Melanocyte of skin (primary cell): ENCODE results near the gene PQBP1. TPM values are rescaled to one million over a fixed set of nuclear protein-coding genes. Genes with fewer than 3 reads are reported as not detected.

Experiments
- total RNA-seq, 2 donors: library from RNA; depleted of rRNA; stranded (reverse); fragments of >200 nt; gene quantifications; 2 replicates each; pipeline ENCODE4 v1.2.3, GENCODE V29; 2012

The PQBP1 gene
- 10 to 100 TPM; 28.9 to 36.6 TPM for total RNA-seq

DNA sequence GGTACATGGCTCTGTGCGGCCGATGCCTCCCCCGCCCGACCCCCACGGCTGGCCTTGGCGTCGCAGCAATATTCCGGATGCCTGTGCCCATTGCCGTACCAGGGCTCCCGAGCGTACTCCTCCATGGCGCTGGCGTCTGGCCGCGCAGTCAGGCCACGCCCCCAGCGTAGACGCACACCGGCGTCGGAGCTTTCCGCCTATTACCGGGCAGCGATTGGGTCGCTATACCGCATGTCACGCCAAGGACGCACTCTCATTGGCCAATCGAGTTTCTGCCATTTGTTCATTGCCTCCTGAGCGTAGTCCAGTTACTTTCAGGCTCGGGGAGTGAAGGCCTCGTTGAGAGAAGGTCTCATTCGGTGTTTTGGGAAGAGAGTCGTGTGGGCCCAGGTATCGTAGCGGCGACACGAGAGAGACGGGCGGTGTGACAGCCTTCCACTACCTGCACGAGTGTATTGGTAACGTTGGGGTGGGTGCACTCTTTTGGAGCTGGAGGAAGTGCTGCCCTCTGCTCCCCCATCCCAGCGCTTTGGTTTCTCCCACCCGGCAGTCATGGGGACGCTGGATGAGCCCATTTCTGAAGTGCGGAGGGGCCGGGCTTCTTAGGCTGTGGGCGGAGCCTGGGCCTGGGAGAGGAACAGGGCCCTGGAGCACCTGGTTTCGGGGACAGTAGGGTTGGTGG, at the start of gene PQBP1, which contains the start of gene TIMM17B:
PQBP1 (plus strand) TSS at position 306 of the 682 bp plus-strand sequence. CDS start 580 bp downstream, outside the sequence.
TIMM17B (minus strand) TSS at position 144 of the 682 bp plus-strand sequence; CDS start at position 125, 19 bp downstream.

DNA sequence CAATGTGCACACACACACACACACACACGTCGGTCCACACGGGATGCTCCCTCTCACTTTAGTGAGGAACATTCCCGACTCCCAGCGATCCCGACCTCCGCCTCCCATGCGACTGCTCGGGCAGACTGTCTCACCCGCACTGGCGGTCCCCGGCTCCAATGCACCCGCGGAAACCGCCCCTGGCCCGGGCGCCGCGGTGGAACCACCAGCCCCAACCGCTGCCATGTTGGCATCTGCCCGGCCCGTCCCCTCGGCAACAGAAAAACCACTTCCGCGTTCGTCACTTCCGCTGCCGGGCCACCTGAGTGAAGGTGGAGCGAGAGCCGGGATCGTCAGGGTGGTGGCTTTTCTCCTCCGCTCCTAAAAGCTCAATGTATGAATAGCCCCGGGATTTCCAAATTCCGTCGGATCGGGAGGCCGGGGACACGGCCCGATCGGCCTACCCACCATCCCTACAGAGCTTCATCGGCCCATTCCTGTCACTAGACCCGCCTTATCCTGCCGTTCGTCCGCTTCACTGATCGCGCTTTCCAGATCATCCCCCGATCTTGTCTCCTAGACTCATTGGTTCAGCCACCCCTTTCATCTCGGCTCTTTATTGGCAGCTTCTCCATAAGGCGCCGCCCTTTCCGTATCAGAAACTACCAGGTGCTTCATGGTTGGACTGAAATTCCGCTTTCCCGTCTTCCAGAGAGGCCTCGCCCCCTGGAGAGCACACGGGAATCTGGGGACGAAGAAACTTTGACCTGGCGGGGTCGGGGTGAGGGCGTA, 13.9 kb downstream of the PQBP1 start, which contains the start of gene SLC35A2:
SLC35A2 (minus strand) TSS at position 235 of the 771 bp plus-strand sequence; CDS start at position 225, 10 bp downstream.

DNA sequence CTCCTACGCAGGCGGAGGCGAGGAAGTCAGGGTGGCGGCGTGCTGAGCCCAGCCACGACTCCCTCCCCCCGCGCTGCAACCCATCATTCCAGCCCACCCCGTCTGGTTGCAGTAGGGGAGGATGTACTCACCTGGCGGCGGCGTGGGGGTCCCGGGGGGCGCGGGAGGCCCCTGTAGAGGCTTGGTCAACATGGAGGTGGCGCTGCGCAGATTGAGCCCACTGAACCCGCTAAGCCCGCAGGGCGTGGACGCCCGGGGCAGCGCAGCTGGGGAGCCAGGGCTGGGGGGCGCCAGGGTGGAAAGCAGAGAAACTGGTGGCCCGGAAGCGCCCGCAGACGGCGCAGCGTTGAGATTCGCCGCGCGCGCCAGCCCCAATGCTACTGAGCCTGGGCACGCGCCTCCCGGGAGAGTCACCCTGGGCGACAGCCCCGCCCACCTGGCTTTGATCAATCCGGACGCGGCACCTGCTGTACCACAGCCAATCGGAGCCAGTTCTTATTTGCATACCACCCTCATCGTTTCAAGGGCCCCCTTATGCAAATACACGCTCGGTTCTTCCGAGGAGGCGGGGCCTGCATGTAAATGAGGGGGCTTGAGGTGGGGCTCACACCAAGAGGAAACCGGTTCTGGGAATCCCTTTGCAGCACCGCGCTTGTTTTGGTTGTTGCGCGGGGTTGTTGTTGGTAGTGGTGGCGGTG, 21.1 kb downstream of the PQBP1 start, which contains the start of gene PIM2:
PIM2 (minus strand) TSS at position 382 of the 698 bp plus-strand sequence; CDS start at position 192, 190 bp downstream.

Other genes starting within 250 kb of the PQBP1 start
- under 1 TPM in 1 of 2 donors, not detected in 1; 0.33 TPM for gene WAS, start 214.1 kb upstream of the PQBP1 start, total RNA-seq
- 10 to 100 TPM in 1 of 2 donors, 1 to 10 TPM in 1; 8.3 to 13.3 TPM for gene SUV39H1, start 201.2 kb upstream of the PQBP1 start, total RNA-seq
- not detected for gene GLOD5, start 136.2 kb upstream of the PQBP1 start, total RNA-seq
- not detected for gene GATA1, start 111.3 kb upstream of the PQBP1 start, total RNA-seq
- 10 to 100 TPM; 35.3 to 49.2 TPM for gene HDAC6, start 95.9 kb upstream of the PQBP1 start, total RNA-seq
- not detected for gene ERAS, start 71.4 kb upstream of the PQBP1 start, total RNA-seq
- under 1 TPM in 1 of 2 donors, not detected in 1; 0.69 TPM for gene PCSK1N, start 62.3 kb upstream of the PQBP1 start, total RNA-seq
- 10 to 100 TPM; 20.0 to 44.6 TPM for gene TIMM17B, start 162 bp upstream of the PQBP1 start, total RNA-seq
- 10 to 100 TPM; 15.1 to 15.3 TPM for gene SLC35A2, start 13.7 kb downstream of the PQBP1 start, total RNA-seq
- 10 to 100 TPM; 12.0 to 17.9 TPM for gene PIM2, start 21.1 kb downstream of the PQBP1 start, total RNA-seq
- 10 to 100 TPM; 24.0 to 28.9 TPM for gene OTUD5, start 59.7 kb downstream of the PQBP1 start, total RNA-seq
- under 1 TPM; 0.34 to 1.00 TPM for gene KCND1, start 73.9 kb downstream of the PQBP1 start, total RNA-seq
- 10 to 100 TPM; 13.4 to 16.3 TPM for gene GRIPAP1, start 104.3 kb downstream of the PQBP1 start, total RNA-seq
- 10 to 100 TPM; 24.1 to 25.3 TPM for gene TFE3, start 145.4 kb downstream of the PQBP1 start, total RNA-seq
- gene CCDC120, start 161.1 kb downstream of the PQBP1 start, total RNA-seq, result 1 to 10 TPM in 1 of 2 donors, under 1 TPM in 1; 0.69 to 1.3 TPM
- gene PRAF2, start 176.1 kb downstream of the PQBP1 start, total RNA-seq, result 1 to 10 TPM; 7.7 to 7.9 TPM
- 10 to 100 TPM; 44.3 to 47.8 TPM for gene WDR45, start 182.0 kb downstream of the PQBP1 start, total RNA-seq
- gene GPKOW, start 225.8 kb downstream of the PQBP1 start, total RNA-seq, result 10 to 100 TPM; 12.7 to 16.0 TPM